GM18520 (cell line): ENCODE measurements around the gene SH3RF1.

Experiments
- ATAC-seq: cut with Tn5 transposase; IDR thresholded peaks from one replicate; pipeline ENCODE4 v1.9.1; 2021; ENCODE audit not compliant: unreplicated experiment

The SH3RF1 gene

GRCh38 chr4:169252339-169253112, 18.2 kb downstream of the SH3RF1 start:
- ATAC-seq: no peak

- no peak for ATAC-seq
Observed at GRCh38 chr4:169251291-169252235, 19.2 kb downstream of the SH3RF1 start.

- no peak for ATAC-seq
Observed at GRCh38 chr4:169250796-169251195, 20.0 kb downstream of the SH3RF1 start.

- ATAC-seq: no peak
Observed at GRCh38 chr4:169249999-169250398, 20.8 kb downstream of the SH3RF1 start.

GRCh38 chr4:169249214-169249973, 21.4 kb downstream of the SH3RF1 start:
- ATAC-seq: no peak

GRCh38 chr4:169248645-169249044, 22.1 kb downstream of the SH3RF1 start:
- ATAC-seq: no peak

- ATAC-seq: no peak
Observed at GRCh38 chr4:169246957-169247396, 23.8 kb downstream of the SH3RF1 start.

- no peak for ATAC-seq
Observed at GRCh38 chr4:169246279-169246678, 24.5 kb downstream of the SH3RF1 start.

- ATAC-seq: no peak
Observed at GRCh38 chr4:169245061-169245460, 25.7 kb downstream of the SH3RF1 start.

- no peak for ATAC-seq
Observed at GRCh38 chr4:169243825-169244609, 26.7 kb downstream of the SH3RF1 start.

GRCh38 chr4:169241464-169241863, 29.3 kb downstream of the SH3RF1 start:
- ATAC-seq: no peak

GRCh38 chr4:169239221-169239905, 31.4 kb downstream of the SH3RF1 start:
- no peak for ATAC-seq

- ATAC-seq: no peak
Observed at GRCh38 chr4:169238445-169238844, 32.3 kb downstream of the SH3RF1 start.

GRCh38 chr4:169236873-169237626, 33.7 kb downstream of the SH3RF1 start:
- ATAC-seq: no peak

GRCh38 chr4:169236078-169236477, 34.7 kb downstream of the SH3RF1 start:
- ATAC-seq: no peak

GRCh38 chr4:169234137-169234855, 36.5 kb downstream of the SH3RF1 start:
- ATAC-seq: no peak

GRCh38 chr4:169233691-169234090, 37.1 kb downstream of the SH3RF1 start:
- no peak for ATAC-seq

- ATAC-seq: no peak
Observed at GRCh38 chr4:169231647-169232262, 39.0 kb downstream of the SH3RF1 start.
